Stimulated activated memory B cell treated with anti-CD40 and anti-IgM and Interleukin-4, amounts not matched to agents 10 μg/mL and 1 μg/mL and 100 μg/mL, for 72 hours (primary cell): ENCODE results near the gene SRP68.

Source experiments
- ATAC-seq: fragments of 150-1000 bp; cut with Tn5 transposase; 2 replicates; pipeline ENCODE4 v1.10.0; 2021
- H3K27ac Mint-ChIP-seq: one replicate; pipeline ENCODE4 v1.8.0; 2022; ENCODE audit warnings: mild to moderate bottlenecking, mixed read lengths
- H3K27me3 Mint-ChIP-seq: one replicate; pipeline ENCODE4 v1.8.0; 2022; ENCODE audit warnings: mixed read lengths
- H3K36me3 Mint-ChIP-seq: one replicate; pipeline ENCODE4 v1.8.0; 2022; ENCODE audit warnings: mixed read lengths
- H3K4me1 Mint-ChIP-seq: one replicate; pipeline ENCODE4 v1.8.0; 2022; ENCODE audit warnings: mixed read lengths
- H3K4me3 Mint-ChIP-seq: one replicate; pipeline ENCODE4 v1.8.0; 2022; ENCODE audit warnings: mild to moderate bottlenecking, moderate library complexity, mixed read lengths
- H3K9me3 Mint-ChIP-seq: one replicate; pipeline ENCODE4 v1.8.0; 2022; ENCODE audit warnings: mixed read lengths

Gene SRP68

GRCh38 chr17:75995385-75995925, 76.9 kb downstream of the SRP68 start:
- no peak overlapping the region for H3K4me3 Mint-ChIP-seq
- H3K36me3 Mint-ChIP-seq: peaks cover 6% of the 10 kb centered on the region
- H3K4me1 Mint-ChIP-seq: peaks cover 30% of the 10 kb centered on the region
- no peak overlapping the region for H3K27ac Mint-ChIP-seq
- H3K9me3 Mint-ChIP-seq: no peaks in the 10 kb centered on the region
- no peak for ATAC-seq
- no peaks in the 10 kb centered on the region for H3K27me3 Mint-ChIP-seq

- peaks cover 6% of the 10 kb centered on the region for H3K36me3 Mint-ChIP-seq
- H3K27me3 Mint-ChIP-seq: no peaks in the 10 kb centered on the region
- no peaks in the 10 kb centered on the region for H3K9me3 Mint-ChIP-seq
- peaks cover 30% of the 10 kb centered on the region for H3K4me1 Mint-ChIP-seq
- ATAC-seq: no peak
- H3K27ac Mint-ChIP-seq: no peak overlapping the region
- no peak overlapping the region for H3K4me3 Mint-ChIP-seq
These were observed 77.4 kb downstream of the SRP68 start for GRCh38 chr17:75994802-75995370.

- Mint-ChIP-seq H3K4me1 (peaks cover 14% of the 10 kb centered on the region), H3K27me3 (no peaks in the 10 kb centered on the region), H3K9me3 (no peaks in the 10 kb centered on the region), H3K27ac (peak overlapping the region; percentile 65), H3K36me3 (peaks cover 12% of the 10 kb centered on the region), H3K4me3 (no peak overlapping the region)
- no peak for ATAC-seq
These were observed 80.9 kb downstream of the SRP68 start for GRCh38 chr17:75991396-75991795.
